ENCODE results near the gene JAKMIP1. TPM values are rescaled to one million over a fixed set of nuclear protein-coding genes. Genes with fewer than 3 reads are reported as not detected.

Gene JAKMIP1
- total and polyA plus RNA-seq, 4 donors, result 0.08 to 0.46 (median 0.22) TPM

GRCh38 chr4:6092971-6093370 lies 107.4 kb downstream of the JAKMIP1 start:
- no peak for TF ChIP-seq CTCF (IDR thresholded peaks at IDR 0.05; ENCODE audit: control extremely low read depth, extremely low read depth)
- Histone ChIP-seq H3K27me3 (ENCODE audit: control insufficient read depth in 3 of 3, insufficient read depth in 3 of 3, low read length in 2 of 3) (peaks cover 0 to 3% (median 0%) of the 10 kb centered on the region in 3 donors), H3K9ac (ENCODE audit: insufficient read depth in 1 of 2, low read length in 2 of 2) (no peak overlapping the region), H3K36me3 (ENCODE audit: control insufficient read depth in 4 of 4, insufficient read depth in 4 of 4, low read length in 4 of 4) (no peaks in the 10 kb centered on the region), H3K9me3 (ENCODE audit: control insufficient read depth in 4 of 4, insufficient read depth in 3 of 4, low read length in 3 of 4) (peaks cover 0 to 4% (median 0%) of the 10 kb centered on the region in 4 donors), H3K4me3 (no peak overlapping the region), H3K27ac (ENCODE audit: low read depth in 1 of 2, low read length in 1 of 2) (no peak overlapping the region), H3K4me1 (ENCODE audit: control insufficient read depth in 5 of 5, insufficient read depth in 5 of 5, low read length in 5 of 5) (no peaks in the 10 kb centered on the region)
- DNase-seq (no peak), ATAC-seq (ENCODE audit: insufficient read depth, low FRiP score) (no peak)
- 87 to 91% methylated on average over 3 of the region's 3 CpGs for WGBS, 2 donors

GRCh38 chr4:6092131-6092530 lies 108.2 kb downstream of the JAKMIP1 start:
- no peak overlapping the region for H3K4me3 ChIP-seq
- TF ChIP-seq CTCF (IDR thresholded peaks at IDR 0.05; ENCODE audit: control extremely low read depth, extremely low read depth), result no peak
- H3K27me3 ChIP-seq (ENCODE audit: control insufficient read depth in 3 of 3, insufficient read depth in 3 of 3, low read length in 2 of 3), result peaks cover 0 to 3% (median 0%) of the 10 kb centered on the region in 3 donors
- ATAC-seq (ENCODE audit: insufficient read depth, low FRiP score) (no peak), DNase-seq (no peak)
- no peak overlapping the region for H3K9ac ChIP-seq (ENCODE audit: insufficient read depth in 1 of 2, low read length in 2 of 2)
- H3K9me3 ChIP-seq (ENCODE audit: control insufficient read depth in 4 of 4, insufficient read depth in 3 of 4, low read length in 3 of 4), result no peaks in the 10 kb centered on the region
- no peak overlapping the region for H3K27ac ChIP-seq (ENCODE audit: low read depth in 1 of 2, low read length in 1 of 2)
- WGBS, 2 donors, result 16 to 22% methylated on average over 7 of the region's 7 CpGs
- H3K36me3 ChIP-seq (ENCODE audit: control insufficient read depth in 4 of 4, insufficient read depth in 4 of 4, low read length in 4 of 4), result no peaks in the 10 kb centered on the region
- no peaks in the 10 kb centered on the region for H3K4me1 ChIP-seq (ENCODE audit: control insufficient read depth in 5 of 5, insufficient read depth in 5 of 5, low read length in 5 of 5)

GRCh38 chr4:6090931-6091330 lies 109.4 kb downstream of the JAKMIP1 start:
- Histone ChIP-seq H3K4me3 (no peak overlapping the region), H3K9me3 (ENCODE audit: control insufficient read depth in 4 of 4, insufficient read depth in 3 of 4, low read length in 3 of 4) (no peaks in the 10 kb centered on the region), H3K9ac (ENCODE audit: insufficient read depth in 1 of 2, low read length in 2 of 2) (no peak overlapping the region), H3K36me3 (ENCODE audit: control insufficient read depth in 4 of 4, insufficient read depth in 4 of 4, low read length in 4 of 4) (no peaks in the 10 kb centered on the region), H3K4me1 (ENCODE audit: control insufficient read depth in 5 of 5, insufficient read depth in 5 of 5, low read length in 5 of 5) (no peaks in the 10 kb centered on the region), H3K27me3 (ENCODE audit: control insufficient read depth in 3 of 3, insufficient read depth in 3 of 3, low read length in 2 of 3) (peaks cover 0 to 3% (median 0%) of the 10 kb centered on the region in 3 donors), H3K27ac (ENCODE audit: low read depth in 1 of 2, low read length in 1 of 2) (no peak overlapping the region)
- DNase-seq (no peak), ATAC-seq (ENCODE audit: insufficient read depth, low FRiP score) (no peak)
- TF ChIP-seq CTCF (IDR thresholded peaks at IDR 0.05; ENCODE audit: control extremely low read depth, extremely low read depth), result no peak
- WGBS, 2 donors, result 76 to 84% methylated on average over 3 of the region's 3 CpGs

- DNase-seq, result no peak
- H3K9ac ChIP-seq (ENCODE audit: insufficient read depth in 1 of 2, low read length in 2 of 2), result no peak overlapping the region
- WGBS, 2 donors, result 85 to 90% methylated on average over 2 of the region's 2 CpGs
- ATAC-seq (ENCODE audit: insufficient read depth, low FRiP score), result no peak
- no peaks in the 10 kb centered on the region for H3K9me3 ChIP-seq (ENCODE audit: control insufficient read depth in 4 of 4, insufficient read depth in 3 of 4, low read length in 3 of 4)
- H3K4me1 ChIP-seq (ENCODE audit: control insufficient read depth in 5 of 5, insufficient read depth in 5 of 5, low read length in 5 of 5), result no peaks in the 10 kb centered on the region
- no peak overlapping the region for H3K27ac ChIP-seq (ENCODE audit: low read depth in 1 of 2, low read length in 1 of 2)
- no peak for TF ChIP-seq CTCF (IDR thresholded peaks at IDR 0.05; ENCODE audit: control extremely low read depth, extremely low read depth)
- no peak overlapping the region for H3K4me3 ChIP-seq
- H3K27me3 ChIP-seq (ENCODE audit: control insufficient read depth in 3 of 3, insufficient read depth in 3 of 3, low read length in 2 of 3), result peaks cover 0 to 3% (median 0%) of the 10 kb centered on the region in 3 donors
- no peaks in the 10 kb centered on the region for H3K36me3 ChIP-seq (ENCODE audit: control insufficient read depth in 4 of 4, insufficient read depth in 4 of 4, low read length in 4 of 4)
Observed at GRCh38 chr4:6088950-6089349, 111.4 kb downstream of the JAKMIP1 start.
